ENCODE data around the gene ACTL10.
"Not testable (repeated sequence)": the region's sequence is repeated elsewhere in the genome, so short reads cannot be mapped to it uniquely, and the experiment has no call there.

Gene ACTL10

GRCh38 chr20:33697129-33697528, 30.4 kb downstream of the ACTL10 start:
- no peak for DNase-seq

GRCh38 chr20:33698966-33699365, 32.2 kb downstream of the ACTL10 start:
- DNase-seq: not testable (repeated sequence)

GRCh38 chr20:33700696-33701441, 34.1 kb downstream of the ACTL10 start:
- DNase-seq: not testable (repeated sequence)

GRCh38 chr20:33701629-33702450, 35.1 kb downstream of the ACTL10 start:
- no peak for DNase-seq

GRCh38 chr20:33702861-33703260, 36.1 kb downstream of the ACTL10 start:
- no peak for DNase-seq

- no peak for DNase-seq
These were observed 36.9 kb downstream of the ACTL10 start for GRCh38 chr20:33703498-33704137.

GRCh38 chr20:33704197-33704924, 37.6 kb downstream of the ACTL10 start:
- no peak for DNase-seq

GRCh38 chr20:33707668-33708067, 40.9 kb downstream of the ACTL10 start:
- no peak for DNase-seq

GRCh38 chr20:33709398-33709797, 42.7 kb downstream of the ACTL10 start:
- DNase-seq: no peak

GRCh38 chr20:33709905-33710541, 43.3 kb downstream of the ACTL10 start:
- DNase-seq: no peak

GRCh38 chr20:33710681-33711445, 44.1 kb downstream of the ACTL10 start:
- DNase-seq: no peak

GRCh38 chr20:33711446-33711738, 44.6 kb downstream of the ACTL10 start:
- no peak for DNase-seq

GRCh38 chr20:33713865-33714367, 47.2 kb downstream of the ACTL10 start:
- no peak for DNase-seq

- DNase-seq: no peak
These were observed 49.8 kb downstream of the ACTL10 start for GRCh38 chr20:33716498-33716897.

All from stimulated activated CD4-positive, alpha-beta T cell treated with anti-CD3 and anti-CD28 coated beads, Interleukin-2, amount 100 ng/mL, for 24 hours (primary cell).